Activated CD4-positive, alpha-beta T cell treated with anti-CD3 and anti-CD28 coated beads, Interleukin-2, amount 10 ng/mL, durations not matched to agents 7 days and 5 days (primary cell): Measurements from ENCODE around the gene ARMH1. TPM values are rescaled to one million over a fixed set of nuclear protein-coding genes. Genes with fewer than 3 reads are reported as not detected.

Experiments used
- CTCF ChIA-PET: fragments of 350-600 bp; sonication (Branson Sonifier 250); formaldehyde crosslinking; loops from one replicate; lab custom pipeline; 2021; ENCODE audit warnings: antibody characterized with exemption; lab: Charles Lee
- POLR2A ChIA-PET: fragments of 350-600 bp; sonication (Branson Sonifier 250); formaldehyde crosslinking; loops from one replicate; lab custom pipeline; 2021; ENCODE audit warnings: antibody characterized with exemption; lab: Charles Lee
- DNase-seq: peaks from one replicate; pipeline ENCODE4 v3.0.0-alpha.2; 2020
- H3K27ac Mint-ChIP-seq: one replicate; pipeline ENCODE4 v1.8.0; 2021; ENCODE audit warnings: mild to moderate bottlenecking, moderate library complexity, mixed read lengths
- H3K27me3 Mint-ChIP-seq: one replicate; pipeline ENCODE4 v1.8.0; 2021; ENCODE audit warnings: mixed read lengths
- H3K36me3 Mint-ChIP-seq: one replicate; pipeline ENCODE4 v1.8.0; 2021; ENCODE audit warnings: low read depth, mixed read lengths
- H3K4me1 Mint-ChIP-seq: one replicate; pipeline ENCODE4 v1.8.0; 2021; ENCODE audit warnings: mixed read lengths
- H3K4me3 Mint-ChIP-seq: one replicate; pipeline ENCODE4 v1.8.0; 2021; ENCODE audit warnings: mild to moderate bottlenecking, moderate library complexity, mixed read lengths
- H3K9me3 Mint-ChIP-seq: one replicate; pipeline ENCODE4 v1.8.0; 2021; ENCODE audit warnings: mixed read lengths
- total RNA-seq, 2 experiments: library from RNA; stranded (reverse); gene quantifications; one replicate each; pipeline ENCODE4 v1.2.3, GENCODE V29; 2021

The ARMH1 gene
- total RNA-seq, 2 experiments from 2014 or later, result 47.4 to 50.7 TPM

DNA sequence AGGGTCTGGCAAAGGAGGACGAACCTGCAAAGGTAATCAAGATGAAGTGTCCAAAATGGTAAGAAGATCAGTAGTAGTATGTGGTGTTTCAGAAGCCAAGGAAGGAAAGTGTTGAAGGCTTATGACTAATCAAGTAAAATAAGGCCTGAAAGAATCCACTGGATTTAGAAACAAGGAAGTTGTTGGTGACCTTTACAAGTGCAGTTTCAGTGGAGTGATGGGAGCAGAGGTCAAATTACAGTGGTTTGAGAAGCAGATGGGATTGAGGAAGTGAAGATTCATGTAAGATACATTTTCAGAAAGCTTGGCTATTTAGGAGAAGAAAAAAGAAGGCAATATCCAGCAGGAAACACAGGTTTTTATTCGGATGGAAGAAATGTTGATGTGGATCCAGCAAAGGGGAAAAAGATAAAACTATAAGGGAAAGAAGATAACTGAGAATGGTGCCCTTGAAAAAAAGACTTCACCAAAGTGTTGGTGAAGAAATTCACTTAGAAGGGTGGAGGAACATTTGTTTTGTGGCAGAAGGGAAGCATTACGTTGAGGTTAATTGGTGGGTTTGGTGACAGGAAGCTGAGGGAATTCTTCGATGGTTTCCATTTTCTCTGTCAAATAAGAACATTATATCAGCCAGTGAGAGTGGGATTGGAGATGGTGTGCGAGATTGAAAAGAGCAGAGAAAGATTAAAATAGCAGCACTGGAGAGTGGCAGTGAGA lies 2.1 kb downstream of the ARMH1 start:
- no peaks in the 10 kb centered on the region for H3K9me3 Mint-ChIP-seq
- no peaks in the 10 kb centered on the region for H3K36me3 Mint-ChIP-seq
- H3K27me3 Mint-ChIP-seq, result no peaks in the 10 kb centered on the region
- H3K27ac Mint-ChIP-seq, result no peak overlapping the region
- ChIA-PET POLR2A (no interaction called here), CTCF (interaction anchor here (0.9 to 3.3 kb wide), 6 partner anchors 11 to 34 kb away, joined by 3 to 17 read pairs (median 4); no protein-coding TSS in a partner anchor)
- H3K4me1 Mint-ChIP-seq, result peaks cover 29% of the 10 kb centered on the region
- no peak overlapping the region for H3K4me3 Mint-ChIP-seq
- no peak for DNase-seq

DNA sequence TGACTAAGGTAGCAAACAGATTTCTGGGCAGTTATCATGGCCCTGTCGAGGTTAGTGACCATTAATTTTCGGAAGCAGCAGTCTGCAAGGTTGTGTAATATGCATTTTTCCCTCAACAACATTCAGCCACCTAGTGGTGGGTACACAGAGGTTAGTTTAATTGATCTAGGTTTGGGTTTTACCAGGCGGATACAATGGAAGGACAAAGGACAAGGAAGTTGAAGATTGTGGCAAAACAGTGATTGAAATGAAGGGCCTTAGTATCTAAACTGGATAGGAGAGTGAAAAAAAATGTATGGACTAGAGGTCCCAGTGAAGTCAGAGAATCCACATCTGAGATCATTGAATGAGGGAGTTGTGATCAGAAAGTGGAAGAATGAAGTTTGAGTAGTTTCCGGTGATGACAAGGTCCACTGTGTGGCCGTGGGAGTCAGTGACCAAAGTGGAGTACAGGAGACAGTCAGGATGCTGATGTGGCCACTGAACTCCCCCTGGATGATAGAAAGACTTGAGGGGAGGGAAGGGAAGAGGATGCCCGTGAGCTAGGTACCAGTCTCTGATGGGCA lies 2.8 kb downstream of the ARMH1 start:
- no peaks in the 10 kb centered on the region for H3K9me3 Mint-ChIP-seq
- no peak overlapping the region for H3K27ac Mint-ChIP-seq
- no peak overlapping the region for H3K4me3 Mint-ChIP-seq
- ChIA-PET CTCF (interaction anchor here (0.7 to 1.9 kb wide), 2 partner anchors 10 to 19 kb away, joined by 3 to 4 read pairs; no protein-coding TSS in a partner anchor), POLR2A (no interaction called here)
- H3K4me1 Mint-ChIP-seq, result peaks cover 24% of the 10 kb centered on the region
- DNase-seq, result no peak
- no peaks in the 10 kb centered on the region for H3K36me3 Mint-ChIP-seq
- H3K27me3 Mint-ChIP-seq, result no peaks in the 10 kb centered on the region

- Mint-ChIP-seq H3K4me3 (no peak overlapping the region), H3K27me3 (no peaks in the 10 kb centered on the region), H3K4me1 (peaks cover 17% of the 10 kb centered on the region), H3K36me3 (no peaks in the 10 kb centered on the region), H3K27ac (no peak overlapping the region), H3K9me3 (no peaks in the 10 kb centered on the region)
- ChIA-PET POLR2A (no interaction called here), CTCF (interaction anchor here (0.7 kb wide), 1 partner anchor 19 kb away, joined by 3 read pairs; no protein-coding TSS in a partner anchor)
- DNase-seq, result no peak
Observed at GRCh38 chr1:44678120-44678519, 3.6 kb downstream of the ARMH1 start.

- no peak overlapping the region for H3K4me3 Mint-ChIP-seq
- DNase-seq, result no peak
- H3K27me3 Mint-ChIP-seq, result no peaks in the 10 kb centered on the region
- peaks cover 12% of the 10 kb centered on the region for H3K4me1 Mint-ChIP-seq
- ChIA-PET POLR2A (no interaction called here), CTCF (interaction anchor here (1.6 kb wide), 1 partner anchor 17 kb away, joined by 4 read pairs; no protein-coding TSS in a partner anchor)
- no peaks in the 10 kb centered on the region for H3K9me3 Mint-ChIP-seq
- H3K36me3 Mint-ChIP-seq, result no peaks in the 10 kb centered on the region
- H3K27ac Mint-ChIP-seq, result no peak overlapping the region
Observed at GRCh38 chr1:44678626-44679025, 4.1 kb downstream of the ARMH1 start.

- DNase-seq, result no peak
- Mint-ChIP-seq H3K27me3 (no peaks in the 10 kb centered on the region), H3K9me3 (no peaks in the 10 kb centered on the region), H3K27ac (no peak overlapping the region), H3K4me1 (peaks cover 12% of the 10 kb centered on the region), H3K4me3 (no peak overlapping the region), H3K36me3 (no peaks in the 10 kb centered on the region)
- ChIA-PET CTCF (interaction anchor here (1.6 kb wide), 1 partner anchor 16 kb away, joined by 4 read pairs; no protein-coding TSS in a partner anchor), POLR2A (no interaction called here)
Observed at GRCh38 chr1:44679468-44679867, 5.0 kb downstream of the ARMH1 start.

- H3K27me3 Mint-ChIP-seq, result no peaks in the 10 kb centered on the region
- peaks cover 9% of the 10 kb centered on the region for H3K4me1 Mint-ChIP-seq
- ChIA-PET POLR2A (no interaction called here), CTCF (interaction anchor here (0.6 to 0.9 kb wide), 2 partner anchors 25 to 29 kb away, joined by 3 read pairs; no protein-coding TSS in a partner anchor)
- no peak overlapping the region for H3K27ac Mint-ChIP-seq
- H3K9me3 Mint-ChIP-seq, result no peaks in the 10 kb centered on the region
- H3K36me3 Mint-ChIP-seq, result no peaks in the 10 kb centered on the region
- H3K4me3 Mint-ChIP-seq, result no peak overlapping the region
- DNase-seq, result no peak
Observed at GRCh38 chr1:44681905-44682882, 7.7 kb downstream of the ARMH1 start.

GRCh38 chr1:44682883-44683265 lies 8.4 kb downstream of the ARMH1 start:
- POLR2A ChIA-PET, result no interaction called here
- H3K27ac Mint-ChIP-seq, result no peak overlapping the region
- peaks cover 9% of the 10 kb centered on the region for H3K4me1 Mint-ChIP-seq
- H3K36me3 Mint-ChIP-seq, result no peaks in the 10 kb centered on the region
- H3K27me3 Mint-ChIP-seq, result no peaks in the 10 kb centered on the region
- no peak overlapping the region for H3K4me3 Mint-ChIP-seq
- CTCF ChIA-PET, result interaction anchor here (1.1 kb wide), 1 partner anchor 17 kb away, joined by 3 read pairs; no protein-coding TSS in a partner anchor
- no peak for DNase-seq
- H3K9me3 Mint-ChIP-seq, result no peaks in the 10 kb centered on the region

- ChIA-PET POLR2A (no interaction called here), CTCF (interaction anchor here (1.1 to 2.2 kb wide), 2 partner anchors 11 to 12 kb away, joined by 3 to 6 read pairs; partner anchors contain the start of gene TMEM53)
- Mint-ChIP-seq H3K27me3 (no peaks in the 10 kb centered on the region), H3K9me3 (no peaks in the 10 kb centered on the region), H3K4me3 (no peak overlapping the region), H3K27ac (no peak overlapping the region), H3K4me1 (peaks cover 9% of the 10 kb centered on the region), H3K36me3 (no peaks in the 10 kb centered on the region)
- no peak for DNase-seq
Observed at GRCh38 chr1:44684525-44684924, 10.0 kb downstream of the ARMH1 start.

- ChIA-PET POLR2A (no interaction called here), CTCF (interaction anchor here (0.6 to 2.2 kb wide), 2 partner anchors 12 to 22 kb away, joined by 3 to 6 read pairs; no protein-coding TSS in a partner anchor)
- Mint-ChIP-seq H3K4me1 (peaks cover 9% of the 10 kb centered on the region), H3K27ac (no peak overlapping the region), H3K36me3 (no peaks in the 10 kb centered on the region), H3K27me3 (no peaks in the 10 kb centered on the region), H3K9me3 (no peaks in the 10 kb centered on the region), H3K4me3 (no peak overlapping the region)
- DNase-seq, result no peak
Observed at GRCh38 chr1:44685218-44685617, 10.7 kb downstream of the ARMH1 start.

GRCh38 chr1:44685881-44686280 lies 11.4 kb downstream of the ARMH1 start:
- ChIA-PET POLR2A (no interaction called here), CTCF (interaction anchor here (1.0 kb wide), 1 partner anchor 11 kb away, joined by 5 read pairs; no protein-coding TSS in a partner anchor)
- no peak for DNase-seq
- H3K27me3 Mint-ChIP-seq, result no peaks in the 10 kb centered on the region
- no peak overlapping the region for H3K27ac Mint-ChIP-seq
- no peak overlapping the region for H3K4me3 Mint-ChIP-seq
- H3K9me3 Mint-ChIP-seq, result no peaks in the 10 kb centered on the region
- H3K36me3 Mint-ChIP-seq, result no peaks in the 10 kb centered on the region
- peaks cover 9% of the 10 kb centered on the region for H3K4me1 Mint-ChIP-seq

DNA sequence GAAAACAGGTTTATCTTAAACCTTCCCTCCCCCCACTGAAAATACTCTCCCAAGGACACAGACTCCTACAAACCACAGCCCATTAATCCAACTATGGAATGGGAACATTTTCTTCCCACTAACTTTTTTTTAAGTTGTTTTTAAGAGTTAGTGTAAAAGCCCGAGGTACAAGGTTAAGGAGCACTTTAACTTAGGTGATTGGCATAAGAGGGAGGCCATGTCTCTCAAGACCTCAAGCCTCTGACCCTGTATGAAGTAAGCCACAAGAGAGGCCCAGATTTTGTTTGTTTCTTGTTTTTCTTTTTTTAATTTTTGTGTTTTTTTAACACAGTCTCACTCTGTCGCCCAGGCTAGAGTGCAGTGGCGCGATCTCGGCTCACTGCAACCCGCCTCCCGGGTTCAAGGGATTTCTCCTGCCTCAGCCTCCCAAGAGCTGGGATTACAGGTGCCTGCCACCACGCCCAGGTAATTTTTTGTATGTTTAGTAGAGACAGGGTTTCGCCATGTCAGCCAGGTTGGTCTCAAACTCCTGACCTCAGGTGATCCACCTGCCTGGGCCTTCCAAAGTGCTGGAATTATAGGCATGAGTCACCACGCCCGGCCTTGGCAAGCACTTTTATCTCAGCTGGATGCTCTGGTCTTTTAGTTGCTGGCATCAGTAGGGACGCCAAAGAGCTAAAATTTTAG lies 14.4 kb downstream of the ARMH1 start:
- H3K27me3 Mint-ChIP-seq, result peaks cover 2% of the 10 kb centered on the region
- no peak overlapping the region for H3K4me3 Mint-ChIP-seq
- no peak for DNase-seq
- no peaks in the 10 kb centered on the region for H3K9me3 Mint-ChIP-seq
- no peak overlapping the region for H3K27ac Mint-ChIP-seq
- H3K36me3 Mint-ChIP-seq, result no peaks in the 10 kb centered on the region
- POLR2A ChIA-PET, result no interaction called here
- peaks cover 8% of the 10 kb centered on the region for H3K4me1 Mint-ChIP-seq
- CTCF ChIA-PET, result no interaction called here

DNA sequence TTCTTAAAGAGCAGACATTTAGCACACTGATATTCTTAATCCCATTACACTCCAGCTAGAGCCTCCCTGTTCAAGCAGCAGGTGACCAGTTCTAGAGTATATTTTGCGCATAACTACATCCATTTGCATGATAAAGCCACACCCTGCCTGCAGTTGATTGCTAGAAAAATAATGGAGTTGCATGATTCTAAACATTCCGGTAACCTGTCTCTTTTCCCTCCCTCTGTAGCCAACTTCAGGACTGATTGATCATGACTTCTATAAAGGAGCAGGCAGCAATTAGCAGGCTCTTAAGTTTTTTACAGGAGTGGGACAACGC lies 14.9 kb downstream of the ARMH1 start:
- H3K27me3 Mint-ChIP-seq, result peaks cover 2% of the 10 kb centered on the region
- H3K9me3 Mint-ChIP-seq, result no peaks in the 10 kb centered on the region

More for the DNA sequence above, 14.9 kb downstream of the ARMH1 start:
- ChIA-PET CTCF (no interaction called here), POLR2A (no interaction called here)
- Mint-ChIP-seq H3K36me3 (no peaks in the 10 kb centered on the region), H3K4me3 (no peak overlapping the region), H3K27ac (no peak overlapping the region), H3K4me1 (peaks cover 5% of the 10 kb centered on the region)
- DNase-seq, result no peak
